A549 (cell line): ENCODE results near the gene ADGRL1.

Source experiments
- CEBPB ChIP-seq, 2 experiments: fragments of >200 bp in 1 of 2; sonication (Bioruptor Twin) in 1 of 2; formaldehyde crosslinking in 1 of 2; IDR thresholded peaks; 2 replicates each; pipeline ENCODE4 v1.6.1; 2012 to 2016
- CTCF ChIP-seq: fragments of >200 bp; sonication (Bioruptor Twin); formaldehyde crosslinking; IDR thresholded peaks from 3 replicates; pipeline ENCODE4 v1.5.1; 2016
- MYC ChIP-seq: IDR thresholded peaks from 2 replicates; pipeline ENCODE4 v1.6.1; 2012; ENCODE audit warnings: mild to moderate bottlenecking, inconsistent platforms, low read length, improper control_type of control experiment, borderline replicate concordance

DNA sequence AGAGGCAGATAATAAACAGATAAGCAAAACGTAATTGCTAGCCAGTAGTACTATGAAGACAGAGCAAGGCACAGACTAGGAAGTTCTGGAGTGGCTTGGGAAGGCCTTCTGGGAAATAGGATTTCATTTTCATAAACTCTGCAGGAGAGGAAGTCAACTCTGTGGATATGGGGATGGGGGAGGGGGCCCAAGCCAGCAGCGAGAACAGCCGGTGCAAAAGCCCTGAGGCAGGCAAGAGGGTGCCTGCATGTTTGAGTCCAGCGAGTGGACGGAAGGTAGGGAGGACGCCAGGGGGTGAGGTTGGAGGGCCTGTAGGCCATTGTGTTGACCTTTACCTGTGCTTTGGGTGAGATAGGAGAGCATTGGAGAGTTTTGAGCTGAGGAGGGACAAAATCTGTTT, 60.6 kb downstream of the ADGRL1 start:
- TF ChIP-seq MYC: no peak
- TF ChIP-seq CTCF: no peak
- no peak for TF ChIP-seq CEBPB (IDR thresholded peaks at IDR 0.05)
